GM21390 (cell line): ENCODE results near the gene NPM1.

Experiments
- ATAC-seq: cut with Tn5 transposase; IDR thresholded peaks from one replicate; pipeline ENCODE4 v1.9.1; 2021; ENCODE audit not compliant: unreplicated experiment

NPM1 gene

DNA sequence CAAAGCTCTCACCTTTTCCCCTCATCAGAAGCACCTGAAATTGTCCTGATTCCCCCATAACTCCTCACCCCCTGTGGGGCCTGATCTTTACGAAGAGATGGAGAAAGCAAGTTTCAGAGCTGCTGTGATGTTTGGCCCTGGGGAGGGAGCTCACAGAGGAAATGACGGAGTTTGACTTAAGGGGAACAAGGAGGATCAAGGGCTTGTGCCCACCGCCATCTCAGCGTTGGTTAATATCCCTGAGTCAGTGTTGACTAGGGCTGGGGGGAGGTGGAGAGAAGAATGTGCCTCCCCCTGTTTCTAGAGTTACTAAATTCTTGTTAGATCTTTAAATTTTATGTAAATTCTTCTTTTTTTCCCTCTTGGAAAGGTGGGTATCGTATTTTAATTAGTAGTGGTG is 59.6 kb downstream of the NPM1 start:
- no peak for ATAC-seq

DNA sequence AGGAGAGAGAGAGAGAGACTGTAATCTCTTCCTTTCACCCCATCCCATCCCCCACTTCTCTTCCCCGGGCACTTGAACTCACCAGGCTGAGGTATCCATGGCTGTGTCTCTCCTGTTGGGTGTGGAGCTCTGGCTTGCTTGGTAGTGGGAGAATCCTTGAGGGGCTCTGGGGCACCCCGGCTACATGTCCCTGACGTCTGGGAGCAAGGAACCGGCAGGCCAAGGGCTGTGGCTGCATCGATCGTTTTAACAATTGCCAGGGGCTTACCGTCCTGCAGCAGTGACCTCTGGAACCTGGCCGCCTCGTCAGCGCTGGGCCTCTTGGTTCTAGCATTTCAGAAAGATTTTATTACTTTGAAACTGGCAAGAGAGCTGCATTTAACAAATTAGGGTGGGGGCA is 61.8 kb downstream of the NPM1 start:
- no peak for ATAC-seq

DNA sequence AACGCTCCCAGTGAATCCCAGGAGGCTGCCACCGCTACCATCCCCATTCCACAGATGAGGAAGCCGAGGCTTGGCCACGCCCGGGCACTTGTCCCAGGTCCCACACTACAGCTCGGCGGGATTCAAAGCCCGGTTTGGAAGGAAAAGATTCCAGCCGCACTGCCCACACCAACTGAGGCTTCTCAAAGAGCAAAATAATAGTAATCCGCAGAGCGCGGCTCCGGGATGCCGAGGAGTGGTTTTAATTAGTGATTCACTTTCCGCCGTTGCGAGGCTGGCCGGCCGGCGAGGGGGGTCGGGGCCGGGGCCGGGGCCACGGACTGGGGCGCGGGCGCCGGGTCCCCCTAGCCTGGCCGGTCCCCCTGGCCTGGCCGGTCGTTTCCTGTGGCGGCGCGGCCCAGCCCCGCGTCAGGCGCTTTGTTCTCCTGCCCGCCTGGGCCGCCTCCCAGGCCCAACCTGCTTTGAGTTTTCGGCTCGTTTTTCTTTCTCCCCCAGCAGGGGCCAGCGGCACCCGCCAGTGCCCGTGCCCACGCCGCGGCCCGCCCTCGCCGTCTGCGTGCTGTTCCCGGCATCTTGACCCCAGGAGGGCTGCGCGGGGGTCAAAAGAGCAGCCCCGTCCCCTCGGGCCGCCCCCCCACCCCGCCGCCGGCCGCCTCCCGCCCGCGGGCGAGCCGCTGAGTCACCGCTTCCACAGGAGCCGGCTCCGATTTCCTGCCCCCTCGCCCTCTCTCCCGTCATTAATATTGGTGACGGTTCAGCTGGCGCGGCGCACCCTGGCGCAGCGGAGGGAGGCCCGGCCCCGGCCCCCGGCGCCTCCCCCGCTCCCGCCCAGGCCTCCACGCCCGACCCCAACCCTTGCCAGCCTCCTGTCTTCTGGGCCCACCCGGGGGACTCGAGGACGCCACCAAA is 63.0 kb downstream of the NPM1 start:
- ATAC-seq = no peak

- ATAC-seq = no peak
Measured at GRCh38 chr5:171451421-171451820, 63.8 kb downstream of the NPM1 start.

DNA sequence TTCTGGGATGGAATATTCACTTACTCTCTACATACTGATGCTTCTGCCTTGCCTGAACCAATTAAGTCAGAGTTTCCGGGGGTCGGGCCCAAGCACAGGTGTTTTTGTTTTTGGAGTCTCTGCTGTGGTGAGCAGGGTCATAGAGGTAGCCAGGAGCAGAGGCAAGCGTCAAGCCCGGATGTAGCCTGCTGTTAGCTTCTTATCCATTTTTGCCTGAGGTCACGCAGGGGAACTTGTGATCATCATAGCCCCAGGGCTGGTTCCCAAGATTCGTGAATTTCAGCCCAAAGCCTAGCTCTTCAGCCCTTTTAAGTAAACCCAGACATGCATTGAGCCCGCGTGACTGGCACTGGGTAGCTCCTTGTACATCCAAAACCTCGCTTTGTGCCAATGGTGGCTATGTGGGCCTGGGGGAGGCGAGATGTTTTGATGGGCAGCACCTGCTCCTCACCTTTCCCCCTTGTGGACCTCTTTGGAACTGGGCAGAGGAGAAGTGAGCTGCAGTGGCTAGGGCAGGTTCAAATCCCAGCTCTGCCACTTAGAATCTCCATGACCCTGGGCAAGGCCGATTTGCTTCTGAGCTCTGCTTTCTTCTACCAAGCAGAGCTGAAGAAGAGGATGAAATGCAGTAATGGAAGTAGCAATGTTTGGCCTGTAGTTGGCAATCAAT is 65.5 kb downstream of the NPM1 start:
- ATAC-seq = no peak

DNA sequence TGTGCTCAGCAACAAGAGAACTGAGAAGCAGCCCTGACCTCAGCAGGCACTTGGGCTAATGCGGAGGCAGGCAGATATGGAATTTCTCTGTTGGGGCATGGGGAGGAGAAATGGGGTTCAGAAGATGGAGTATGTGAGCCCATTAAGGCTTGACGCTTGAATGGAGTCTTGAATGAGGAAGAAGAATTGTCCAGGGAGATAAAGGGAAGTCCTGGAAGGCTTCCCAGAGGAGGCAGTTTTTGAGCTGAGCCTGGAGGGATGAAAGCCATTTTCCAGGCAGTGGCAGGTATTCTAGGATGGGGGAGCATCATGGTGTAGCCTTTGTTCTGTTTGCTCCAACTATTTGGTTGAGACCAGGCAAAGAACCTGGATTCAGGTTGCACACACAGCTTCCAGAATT is 66.3 kb downstream of the NPM1 start:
- ATAC-seq = no peak

DNA sequence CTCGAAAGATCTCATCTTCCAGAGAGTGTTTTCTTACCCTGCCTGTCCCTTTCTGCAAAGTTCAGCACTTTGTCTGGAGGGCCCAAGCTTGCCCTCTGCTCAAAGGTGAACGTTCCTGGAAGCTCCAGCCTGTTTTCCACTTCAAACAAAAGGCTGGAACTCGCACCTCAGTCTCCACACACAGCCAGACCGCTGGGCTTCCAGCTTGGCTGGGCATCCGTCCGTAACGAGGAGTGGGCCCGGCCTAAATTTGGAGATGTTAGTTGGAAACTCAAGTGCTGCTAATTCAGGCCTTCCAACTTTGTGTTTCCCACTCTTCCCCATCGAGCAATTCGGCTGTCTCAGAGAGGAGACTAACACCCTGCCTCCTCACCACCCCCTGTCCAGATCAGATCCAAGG is 66.9 kb downstream of the NPM1 start:
- ATAC-seq = no peak

- no peak for ATAC-seq
Measured at GRCh38 chr5:171455522-171455921, 67.9 kb downstream of the NPM1 start.

- ATAC-seq = no peak
Measured at GRCh38 chr5:171457208-171457981, 69.7 kb downstream of the NPM1 start.

DNA sequence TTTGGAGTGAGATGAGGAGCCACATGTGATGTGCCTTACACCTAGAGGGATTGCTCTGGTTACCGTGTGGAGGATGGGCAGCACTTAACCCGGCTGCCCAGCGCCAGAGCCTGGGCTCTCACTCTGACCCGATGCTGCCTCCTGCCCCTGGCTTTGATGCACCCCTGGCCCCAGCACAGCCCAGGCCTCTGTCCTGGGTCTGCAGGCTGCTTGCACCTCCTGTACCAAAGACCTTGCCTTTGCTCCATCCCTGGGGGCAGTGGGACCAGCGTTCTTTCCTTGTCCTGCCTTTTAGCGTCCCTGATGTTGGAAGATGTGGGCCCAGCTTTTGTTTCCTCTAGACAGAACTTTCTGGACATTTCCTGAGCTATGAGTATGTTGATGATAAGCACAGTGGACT is 72.2 kb downstream of the NPM1 start:
- ATAC-seq = no peak
